NCI-H345 treated with DMSO at 0.1 percent for 48 hours (cell line): ENCODE data around the gene KLK7.
"Not testable (repeated sequence)": the region's sequence is repeated elsewhere in the genome, so short reads cannot be mapped to it uniquely, and the experiment has no call there.

Experiments
- DNase-seq: peaks from one replicate; lab custom pipeline; 2025; ENCODE audit not compliant: unreplicated experiment; lab: John Stamatoyannopoulos, UW

The KLK7 gene

GRCh38 chr19:50978772-50979390, 4.8 kb downstream of the KLK7 start:
- no peak for DNase-seq

- DNase-seq = no peak
Measured at GRCh38 chr19:50977626-50978025, 6.1 kb downstream of the KLK7 start.

DNA sequence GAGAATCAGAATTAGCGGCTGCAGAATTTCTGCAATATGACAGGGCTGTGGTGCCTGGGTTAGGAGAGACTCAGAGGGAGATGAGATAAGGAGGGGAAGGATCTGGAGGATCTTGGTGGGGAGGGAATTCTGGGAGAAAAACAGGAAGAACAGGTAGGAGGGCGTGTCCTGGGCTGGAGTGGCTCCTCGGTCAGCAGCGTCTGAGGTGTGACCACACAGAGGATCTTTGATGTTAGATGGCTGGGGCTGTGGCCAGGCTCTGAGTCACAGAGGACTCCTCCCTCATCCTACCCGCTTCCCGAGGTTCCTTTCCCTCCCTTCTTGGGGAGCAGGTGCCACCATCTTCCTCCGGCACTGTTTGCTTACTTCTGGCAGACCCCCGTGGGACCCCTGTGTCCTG, 8.0 kb downstream of the KLK7 start:
- DNase-seq = no peak

DNA sequence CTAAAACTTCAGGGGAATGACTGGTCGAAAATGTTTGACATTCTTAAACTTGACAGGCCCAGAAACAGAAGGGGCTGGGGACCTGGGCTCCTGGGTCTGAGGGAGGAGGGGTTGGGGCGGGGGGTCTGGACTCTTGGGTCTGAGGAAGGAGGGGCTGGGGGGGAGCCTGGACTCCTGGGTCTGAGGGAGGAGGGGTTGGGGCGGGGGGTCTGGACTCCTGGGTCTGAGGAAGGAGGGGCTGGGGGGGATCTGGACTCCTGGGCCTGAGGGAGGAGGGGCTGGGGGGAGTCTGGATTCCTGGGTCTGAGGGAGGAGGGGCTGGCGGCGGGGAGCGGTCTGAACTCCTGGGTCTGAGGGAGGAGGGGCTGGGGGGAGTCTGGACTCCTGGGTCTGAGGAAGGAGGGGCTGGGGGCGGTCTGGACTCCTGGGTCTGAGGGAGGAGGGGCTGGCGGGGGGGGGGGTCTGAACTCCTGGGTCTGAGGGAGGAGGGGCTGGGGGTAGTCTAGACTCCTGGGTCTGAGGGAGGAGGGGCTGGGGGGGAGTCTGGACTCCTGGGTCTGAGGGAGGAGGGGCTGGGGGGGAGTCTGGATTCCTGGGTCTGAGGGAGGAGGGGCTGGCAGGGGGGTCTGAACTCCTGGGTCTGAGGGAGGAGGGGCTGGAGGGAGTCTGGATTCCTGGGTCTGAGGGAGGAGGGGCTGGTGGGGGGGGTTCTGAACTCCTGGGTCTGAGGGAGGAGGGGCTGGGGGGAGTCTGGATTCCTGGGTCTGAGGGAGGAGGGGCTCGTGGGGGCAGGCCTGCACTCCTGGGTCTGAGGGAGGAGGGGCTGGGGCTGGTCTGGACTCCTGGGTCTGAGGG, 8.8 kb downstream of the KLK7 start:
- no peak for DNase-seq

GRCh38 chr19:50972795-50973376, 10.8 kb downstream of the KLK7 start:
- DNase-seq = no peak

- not testable (repeated sequence) for DNase-seq
Measured at GRCh38 chr19:50969810-50970209, 13.9 kb downstream of the KLK7 start.

GRCh38 chr19:50969413-50969760, 14.3 kb downstream of the KLK7 start, which contains the start of gene KLK6:
Gene KLK6 (minus strand): TSS chr19:50969591. CDS start chr19:50968104, 1,487 bp downstream.
- no peak for DNase-seq

DNA sequence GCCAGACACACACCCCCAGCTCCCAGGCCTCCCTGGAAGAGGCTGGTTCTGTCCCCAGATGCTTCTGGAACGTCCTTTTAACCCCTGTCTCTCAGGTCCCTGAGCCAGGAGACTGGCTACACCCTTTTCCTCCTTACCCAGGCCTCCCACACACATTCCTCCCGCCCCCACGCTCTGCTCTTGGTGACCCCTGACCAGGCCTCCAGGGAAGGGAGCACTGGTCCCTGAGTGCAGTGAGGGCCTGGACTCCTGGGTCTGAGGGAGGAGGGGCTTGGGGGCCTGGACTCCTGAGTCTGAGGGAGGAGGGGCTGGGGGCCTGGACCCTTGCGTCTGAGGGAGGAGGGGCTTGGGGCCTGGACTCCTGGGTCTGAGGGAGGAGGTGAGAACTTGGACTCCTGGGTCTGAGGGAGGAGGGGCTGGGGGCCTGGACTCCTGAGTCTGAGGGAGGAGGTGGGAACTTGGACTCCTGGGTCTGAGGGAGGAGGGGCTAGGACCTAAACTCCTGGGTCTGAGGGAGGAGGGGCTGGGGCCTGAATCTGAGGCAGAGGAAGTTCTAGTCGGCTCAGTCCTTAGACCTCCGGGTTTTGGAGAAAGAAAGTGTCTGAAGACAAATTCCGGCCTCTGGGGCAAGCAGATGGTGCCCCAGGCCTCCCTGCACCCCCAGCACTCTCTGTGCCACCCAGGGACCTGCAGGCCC, 14.9 kb downstream of the KLK7 start:
- DNase-seq = no peak

DNA sequence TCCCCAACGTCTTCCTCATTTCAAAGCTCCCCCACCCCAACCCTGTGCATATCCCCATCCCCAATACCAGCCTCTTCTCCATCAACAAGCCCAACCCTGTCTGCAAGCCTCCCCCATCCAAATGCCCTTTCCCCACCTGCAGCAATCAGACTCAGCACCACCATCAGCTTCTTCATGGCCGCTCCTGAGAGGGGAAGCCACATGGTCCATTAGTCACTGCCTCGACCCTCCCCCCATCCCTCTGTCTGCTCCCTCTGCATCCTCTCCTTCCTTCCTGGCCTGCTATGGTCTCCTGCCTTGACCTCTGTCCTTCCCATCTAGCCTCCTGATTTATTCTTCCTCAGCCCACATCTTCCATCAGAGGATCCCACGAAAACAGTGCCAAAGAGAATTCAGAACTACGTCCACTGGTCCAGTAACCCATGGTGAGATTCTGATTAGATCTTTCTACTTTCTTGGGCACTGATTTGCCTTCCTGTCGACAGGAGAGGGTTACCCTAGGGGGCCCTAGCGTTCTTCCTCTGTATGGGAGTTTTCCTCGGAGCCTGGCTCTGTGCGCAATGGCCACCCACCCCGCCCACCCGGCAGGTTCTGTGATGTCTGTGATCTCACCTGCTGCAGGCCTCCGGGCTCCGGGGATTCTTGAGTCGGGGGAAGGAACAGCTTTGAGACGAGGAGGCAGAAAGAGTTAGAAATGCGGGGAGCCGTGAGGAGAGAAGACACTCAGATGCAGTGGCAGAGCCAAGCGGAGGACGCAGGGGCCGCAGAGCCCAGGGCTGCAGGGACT, 15.6 kb downstream of the KLK7 start:
- no peak for DNase-seq

GRCh38 chr19:50964266-50964665, 19.5 kb downstream of the KLK7 start:
- no peak for DNase-seq

DNA sequence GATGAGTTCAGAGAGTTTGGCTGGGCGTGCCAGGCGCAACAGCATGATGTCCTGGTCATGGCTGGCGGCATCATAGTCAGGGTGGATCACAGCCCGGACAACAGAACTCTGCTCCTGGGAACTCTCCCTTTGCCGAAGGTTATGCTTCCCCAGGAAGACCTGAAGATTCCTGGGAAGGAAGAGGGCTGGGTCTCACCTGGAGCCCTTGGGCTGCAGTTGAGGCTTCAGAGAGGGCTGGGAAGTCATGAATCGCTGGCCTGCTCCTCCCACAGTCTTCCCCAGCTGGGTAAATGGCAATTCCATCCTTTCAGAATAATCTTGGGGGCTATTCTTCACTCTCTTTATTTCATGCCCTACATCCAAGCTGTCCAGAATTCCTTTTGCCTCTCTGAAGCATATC, 20.3 kb downstream of the KLK7 start:
- DNase-seq = no peak

- DNase-seq = no peak
Measured at GRCh38 chr19:50962245-50962644, 21.5 kb downstream of the KLK7 start.

GRCh38 chr19:50959731-50960500, 23.8 kb downstream of the KLK7 start:
- no peak for DNase-seq

DNA sequence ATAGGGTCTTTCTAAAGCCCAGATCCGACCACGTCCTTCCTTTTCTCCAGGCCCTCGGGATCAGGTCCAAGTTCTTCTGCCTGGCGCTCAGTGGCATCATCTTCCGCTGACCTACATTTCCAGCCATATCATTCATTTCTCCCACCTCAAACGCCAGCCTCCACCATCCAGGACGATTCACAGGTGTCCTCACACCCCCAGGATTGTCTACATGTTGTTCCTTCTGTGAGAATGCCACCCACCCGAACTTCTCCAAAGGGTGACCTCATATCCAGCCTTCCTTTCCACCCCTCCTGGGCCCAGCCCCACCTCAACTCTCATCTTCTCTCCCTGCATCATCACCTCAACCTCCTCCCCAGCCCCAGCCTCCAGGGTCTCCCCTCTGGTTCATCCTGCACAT, 26.1 kb downstream of the KLK7 start:
- no peak for DNase-seq

DNA sequence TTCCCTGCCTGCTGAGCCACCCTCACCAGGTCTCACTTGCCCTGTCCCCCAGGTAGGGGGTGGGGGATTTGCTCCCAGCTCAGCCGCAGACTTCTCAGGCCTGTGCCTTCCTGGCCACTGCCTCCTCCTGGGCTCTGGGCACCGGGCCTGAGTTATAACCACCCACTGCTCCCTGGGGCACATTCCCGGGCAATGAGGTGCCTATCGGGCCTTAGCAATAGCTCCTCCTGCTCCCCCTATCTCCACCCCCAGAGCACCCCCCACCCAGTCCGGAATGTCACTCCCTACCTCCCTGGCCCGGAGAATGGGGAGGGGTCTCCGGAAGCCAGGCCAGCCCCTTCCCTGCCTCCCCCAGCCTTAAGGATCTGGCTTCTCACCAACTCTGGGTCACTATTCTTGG, 30.8 kb downstream of the KLK7 start, which contains the start of gene KLK5:
KLK5 (minus strand) TSS at position 129 of the 400 bp plus-strand sequence. CDS start 381 bp downstream, outside the sequence.
- DNase-seq = no peak

DNA sequence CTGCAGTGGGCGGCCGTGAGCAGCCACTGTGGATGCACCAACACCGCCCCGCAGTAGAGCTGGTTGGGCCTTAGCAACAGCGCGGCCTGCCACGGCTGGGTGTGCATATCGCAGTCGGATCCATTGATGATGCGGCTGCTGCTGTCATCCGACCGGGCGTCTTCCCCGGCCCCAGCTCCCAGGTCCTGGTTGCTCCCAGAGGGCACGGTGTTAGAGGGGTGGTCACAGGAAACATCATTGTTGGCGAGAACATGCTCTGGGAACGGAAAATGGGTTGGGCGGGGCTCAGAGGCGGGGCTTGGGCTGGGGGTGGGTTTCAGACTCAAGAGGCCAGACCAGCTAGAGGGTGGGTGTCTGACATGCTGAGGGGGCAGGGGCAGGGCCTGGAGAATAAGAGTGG, 33.9 kb downstream of the KLK7 start:
- DNase-seq = no peak

- no peak for DNase-seq
Measured at GRCh38 chr19:50947123-50947522, 36.6 kb downstream of the KLK7 start.

DNA sequence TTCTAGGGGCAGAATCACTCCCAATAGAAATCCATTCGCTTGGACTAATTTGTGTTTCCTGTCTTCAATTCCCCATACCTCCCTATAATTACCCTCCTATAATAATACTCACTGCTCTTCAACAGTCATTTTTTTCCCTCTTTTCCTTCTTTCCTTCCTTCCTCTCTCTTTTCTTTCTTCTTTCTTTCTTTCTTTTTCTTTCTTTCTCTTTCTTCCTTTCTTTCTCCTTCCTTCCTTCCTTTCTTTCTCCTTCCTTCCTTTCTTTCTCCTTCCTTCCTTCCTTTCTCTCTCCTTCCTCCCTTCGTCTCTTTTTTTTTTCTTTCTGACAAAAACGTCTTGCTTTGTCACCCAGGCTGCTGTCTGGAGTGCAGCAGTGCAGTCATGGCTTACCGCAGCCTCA, 38.9 kb downstream of the KLK7 start:
- DNase-seq = no peak

- no peak for DNase-seq
Measured at GRCh38 chr19:50943074-50943828, 40.5 kb downstream of the KLK7 start.
